Measurements from ENCODE around the gene AQP12B.
"Not testable (repeated sequence)": the region's sequence is repeated elsewhere in the genome, so short reads cannot be mapped to it uniquely, and the experiment has no call there.

- TF ChIP-seq TAF1 (IDR thresholded peaks at IDR 0.05; ENCODE audit: borderline replicate concordance, low read depth, low read length); POLR2A (IDR thresholded peaks at IDR 0.05; ENCODE audit: low read depth, low read length); POLR2AphosphoS5 (IDR thresholded peaks at IDR 0.05; ENCODE audit: low read depth, low read length): not testable (repeated sequence)
Observed at GRCh38 chr2:240678043-240678442, 4.6 kb downstream of the AQP12B start.
